Nephron progenitor cell (in vitro differentiated cells): ENCODE results near the gene GTPBP3.

Source experiments
- DNase-seq: peaks from one replicate; pipeline ENCODE4 v3.0.0; 2021
- H3K27ac Mint-ChIP-seq: 2 replicates; pipeline ENCODE4 v1.8.0; 2021; ENCODE audit warnings: mild to moderate bottlenecking, moderate library complexity, mixed read lengths
- H3K27me3 Mint-ChIP-seq: 2 replicates; pipeline ENCODE4 v1.8.0; 2021; ENCODE audit warnings: mild to moderate bottlenecking, low read depth, mixed read lengths; ENCODE audit not compliant: poor library complexity
- H3K36me3 Mint-ChIP-seq: 2 replicates; pipeline ENCODE4 v1.8.0; 2021; ENCODE audit warnings: low read depth, mixed read lengths
- H3K4me1 Mint-ChIP-seq: 2 replicates; pipeline ENCODE4 v1.8.0; 2021; ENCODE audit warnings: mixed read lengths
- H3K4me3 Mint-ChIP-seq: 2 replicates; pipeline ENCODE4 v1.8.0; 2021; ENCODE audit warnings: mild to moderate bottlenecking, moderate library complexity, mixed read lengths
- H3K9me3 Mint-ChIP-seq: 2 replicates; pipeline ENCODE4 v1.8.0; 2021; ENCODE audit warnings: mild to moderate bottlenecking, moderate library complexity, mixed read lengths
- TF ChIP-seq, protein P1 (sequence below): fragments of 200-600 bp; sonication (generic); IDR thresholded peaks from 2 replicates; pipeline ENCODE4 v1.5.0; 2021; ENCODE audit warnings: antibody characterized with exemption

GTPBP3 gene

DNA sequence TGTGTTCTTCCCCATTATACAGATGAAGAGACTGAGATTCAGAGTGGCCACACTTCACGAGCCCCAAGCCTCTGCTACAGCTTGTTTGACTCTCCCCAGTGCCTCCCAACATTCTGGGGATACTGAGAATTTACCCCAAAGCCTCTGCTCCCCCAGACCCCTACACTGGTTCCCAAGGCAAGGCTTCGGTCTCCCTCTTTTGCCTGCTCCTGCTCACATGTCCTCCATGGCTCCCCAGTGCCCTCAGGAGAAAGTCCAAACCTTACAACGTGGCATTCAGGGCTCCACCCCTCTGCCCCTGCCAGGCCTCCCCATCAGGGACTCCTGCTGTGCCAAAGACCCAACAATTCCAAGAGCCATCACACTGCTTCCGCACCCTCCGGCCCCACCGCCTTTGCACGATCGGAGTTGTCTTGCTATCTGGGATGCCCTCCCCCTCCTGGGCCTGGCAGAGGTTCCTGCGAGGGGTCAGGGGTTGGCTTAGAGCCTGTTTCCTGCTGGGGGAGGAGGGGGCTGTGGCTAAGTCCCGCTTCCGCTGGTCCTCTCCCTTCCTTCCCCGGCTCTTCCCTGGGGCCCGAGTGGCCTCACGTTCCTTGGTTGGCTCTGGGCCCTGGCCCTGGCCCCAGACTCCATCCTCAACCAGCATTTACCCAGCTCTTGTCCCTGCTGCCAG, 15.4 kb downstream of the GTPBP3 start:
- H3K27me3 Mint-ChIP-seq = peaks cover 5% of the 10 kb centered on the region
- DNase-seq = no peak
- no peaks in the 10 kb centered on the region for H3K36me3 Mint-ChIP-seq
- H3K27ac Mint-ChIP-seq = peak overlapping the region; percentile 42
- H3K4me1 Mint-ChIP-seq = peaks cover 45% of the 10 kb centered on the region
- TF ChIP-seq, protein P1, sequence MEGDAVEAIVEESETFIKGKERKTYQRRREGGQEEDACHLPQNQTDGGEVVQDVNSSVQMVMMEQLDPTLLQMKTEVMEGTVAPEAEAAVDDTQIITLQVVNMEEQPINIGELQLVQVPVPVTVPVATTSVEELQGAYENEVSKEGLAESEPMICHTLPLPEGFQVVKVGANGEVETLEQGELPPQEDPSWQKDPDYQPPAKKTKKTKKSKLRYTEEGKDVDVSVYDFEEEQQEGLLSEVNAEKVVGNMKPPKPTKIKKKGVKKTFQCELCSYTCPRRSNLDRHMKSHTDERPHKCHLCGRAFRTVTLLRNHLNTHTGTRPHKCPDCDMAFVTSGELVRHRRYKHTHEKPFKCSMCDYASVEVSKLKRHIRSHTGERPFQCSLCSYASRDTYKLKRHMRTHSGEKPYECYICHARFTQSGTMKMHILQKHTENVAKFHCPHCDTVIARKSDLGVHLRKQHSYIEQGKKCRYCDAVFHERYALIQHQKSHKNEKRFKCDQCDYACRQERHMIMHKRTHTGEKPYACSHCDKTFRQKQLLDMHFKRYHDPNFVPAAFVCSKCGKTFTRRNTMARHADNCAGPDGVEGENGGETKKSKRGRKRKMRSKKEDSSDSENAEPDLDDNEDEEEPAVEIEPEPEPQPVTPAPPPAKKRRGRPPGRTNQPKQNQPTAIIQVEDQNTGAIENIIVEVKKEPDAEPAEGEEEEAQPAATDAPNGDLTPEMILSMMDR = no peak
- no peak overlapping the region for H3K4me3 Mint-ChIP-seq
- no peaks in the 10 kb centered on the region for H3K9me3 Mint-ChIP-seq

GRCh38 chr19:17353386-17353785, 16.0 kb downstream of the GTPBP3 start:
- H3K27me3 Mint-ChIP-seq = peaks cover 5% of the 10 kb centered on the region
- TF ChIP-seq, protein P1 = no peak
- no peak overlapping the region for H3K4me3 Mint-ChIP-seq
- H3K27ac Mint-ChIP-seq = peak overlapping the region; percentile 33
- no peaks in the 10 kb centered on the region for H3K9me3 Mint-ChIP-seq
- H3K4me1 Mint-ChIP-seq = peaks cover 38% of the 10 kb centered on the region
- DNase-seq = no peak
- no peaks in the 10 kb centered on the region for H3K36me3 Mint-ChIP-seq

GRCh38 chr19:17357078-17357666, 19.8 kb downstream of the GTPBP3 start:
- no peaks in the 10 kb centered on the region for H3K9me3 Mint-ChIP-seq
- peaks cover 11% of the 10 kb centered on the region for H3K27me3 Mint-ChIP-seq
- H3K4me3 Mint-ChIP-seq = no peak overlapping the region
- no peak overlapping the region for H3K27ac Mint-ChIP-seq
- DNase-seq = no peak
- TF ChIP-seq, protein P1 = no peak
- peaks cover 19% of the 10 kb centered on the region for H3K4me1 Mint-ChIP-seq
- H3K36me3 Mint-ChIP-seq = no peaks in the 10 kb centered on the region

DNA sequence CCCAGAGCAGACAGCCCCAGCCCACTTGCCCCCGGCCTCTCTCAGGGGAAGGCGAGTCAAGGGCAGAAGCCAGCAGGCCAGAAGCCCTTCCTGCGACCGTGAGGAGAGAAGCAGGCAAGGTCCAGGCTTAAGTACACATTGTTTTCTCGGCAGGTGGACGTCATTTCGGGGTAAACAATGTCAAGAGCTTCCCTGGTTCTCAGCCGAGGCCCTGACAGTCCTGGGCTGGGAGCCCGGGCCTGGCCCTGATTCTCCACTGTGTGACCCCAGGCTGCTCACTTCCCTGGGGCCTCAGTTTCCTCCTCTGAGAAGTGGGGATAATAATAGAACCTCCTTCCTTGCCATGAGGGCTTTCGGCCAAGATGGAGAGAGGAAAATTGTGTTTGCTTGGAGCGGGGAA, 20.4 kb downstream of the GTPBP3 start:
- H3K27me3 Mint-ChIP-seq = peaks cover 15% of the 10 kb centered on the region
- TF ChIP-seq, protein P1 = no peak
- DNase-seq = no peak
- no peak overlapping the region for H3K27ac Mint-ChIP-seq
- no peaks in the 10 kb centered on the region for H3K9me3 Mint-ChIP-seq
- H3K4me1 Mint-ChIP-seq = peaks cover 17% of the 10 kb centered on the region
- no peaks in the 10 kb centered on the region for H3K36me3 Mint-ChIP-seq
- no peak overlapping the region for H3K4me3 Mint-ChIP-seq

GRCh38 chr19:17358395-17358794, 21.0 kb downstream of the GTPBP3 start:
- Mint-ChIP-seq H3K36me3 (no peaks in the 10 kb centered on the region), H3K4me1 (peaks cover 10% of the 10 kb centered on the region), H3K27me3 (peaks cover 15% of the 10 kb centered on the region), H3K4me3 (no peak overlapping the region), H3K9me3 (no peaks in the 10 kb centered on the region), H3K27ac (no peak overlapping the region)
- DNase-seq = no peak
- TF ChIP-seq, protein P1 = no peak
